NOMO-1 treated with dmso at 0.1 percent for 144 hours (cell line): ENCODE data around the gene TBC1D25.

ENCODE experiments used
- DNase-seq: peaks from one replicate; lab custom pipeline; 2025; ENCODE audit not compliant: unreplicated experiment; lab: John Stamatoyannopoulos, UW

The TBC1D25 gene

DNA sequence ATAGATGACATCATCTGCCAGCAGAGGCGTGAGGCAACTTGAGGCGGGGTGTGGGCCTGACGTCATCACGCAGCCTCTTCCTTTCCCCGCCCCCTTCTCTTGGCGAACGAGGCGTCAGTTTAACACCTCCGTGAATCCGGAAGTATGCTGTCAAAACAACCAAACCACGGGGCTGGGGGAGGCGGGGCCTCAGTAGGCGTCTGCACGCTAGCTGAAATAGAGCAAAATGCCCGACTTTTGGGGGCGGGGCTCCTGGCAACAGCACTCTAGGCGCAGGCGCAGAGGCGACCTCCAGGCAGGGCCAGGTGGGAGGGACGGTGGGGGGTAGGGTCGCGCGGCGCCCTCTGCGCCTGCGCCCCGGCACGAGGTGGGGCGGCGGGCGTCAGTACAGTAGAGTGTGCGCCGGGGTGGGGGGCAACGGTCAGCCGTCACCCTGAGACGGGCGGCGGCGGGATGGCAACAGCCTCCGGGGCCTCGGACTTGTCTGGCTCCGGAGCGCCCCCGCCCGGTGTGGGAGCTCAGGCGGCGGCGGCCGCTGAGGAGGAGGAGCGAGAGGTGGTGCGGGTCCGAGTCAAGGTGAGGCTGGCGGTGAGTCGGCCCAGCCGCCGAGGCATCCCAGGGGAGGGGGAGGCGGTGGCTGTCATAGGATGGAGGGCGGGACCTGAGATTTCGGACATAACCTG is at the start of gene TBC1D25:
TBC1D25 (plus strand) TSS at position 370 of the 683 bp plus-strand sequence; CDS start at position 454, 84 bp downstream.
- DNase-seq = peak; percentile 93

DNA sequence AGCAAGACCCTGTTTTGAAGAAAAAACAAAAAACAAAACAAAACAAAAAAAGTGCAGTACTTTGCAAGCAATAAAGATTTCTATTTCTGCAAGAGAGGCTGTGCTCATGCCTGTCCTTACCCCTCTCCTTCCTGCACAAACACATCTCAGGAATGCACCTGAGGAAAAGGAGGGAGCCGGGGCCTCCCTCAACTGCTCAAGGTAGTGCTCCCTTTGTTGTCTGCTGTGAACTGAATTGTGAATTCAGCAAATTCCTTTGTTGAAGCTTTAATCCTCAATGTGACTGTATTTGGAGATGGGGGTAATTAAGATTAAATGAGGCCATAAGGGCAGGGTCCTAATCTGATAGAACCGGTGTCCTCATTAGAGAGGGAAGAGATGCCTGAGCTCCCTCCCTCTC is 49.6 kb upstream of the TBC1D25 start:
- DNase-seq = no peak

DNA sequence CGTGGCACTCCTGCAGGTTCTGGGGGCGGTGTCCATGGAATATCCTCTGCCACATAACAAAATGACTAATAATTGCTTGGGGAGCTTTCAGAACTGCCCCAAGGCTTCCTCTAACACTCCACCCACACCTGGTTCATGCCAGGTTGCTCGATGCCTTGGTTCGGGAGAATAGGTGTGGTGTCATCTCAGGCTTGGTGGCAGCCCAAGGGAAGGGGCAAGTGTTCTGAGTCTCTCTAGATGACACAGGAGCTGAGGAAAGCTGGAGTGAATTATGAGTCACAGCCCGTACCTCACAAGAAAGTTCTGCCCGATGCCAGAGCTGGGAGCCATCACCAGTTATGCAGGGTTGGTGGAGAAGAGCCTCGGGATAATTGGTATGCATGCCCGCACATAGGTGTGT is 48.9 kb upstream of the TBC1D25 start:
- no peak for DNase-seq

DNA sequence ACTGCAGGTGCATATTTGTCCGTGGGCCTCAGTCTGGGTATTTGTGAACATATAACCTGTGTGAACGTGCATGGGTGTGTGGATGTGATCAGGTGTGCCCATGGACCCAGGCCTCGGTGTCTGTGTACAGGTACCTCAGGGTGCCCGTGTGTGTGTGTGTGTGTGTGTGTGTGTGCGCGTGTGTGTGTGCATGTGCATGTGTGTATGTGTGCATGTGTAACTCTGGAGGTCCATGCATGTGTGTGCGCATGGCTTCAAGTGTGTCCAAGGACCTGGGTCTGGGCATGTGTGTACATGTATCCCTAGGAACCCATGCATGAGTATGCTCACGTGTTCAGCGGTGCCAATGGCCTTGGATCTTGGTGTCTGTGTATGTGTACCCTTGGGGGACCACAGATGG is 47.7 kb upstream of the TBC1D25 start:
- no peak for DNase-seq

DNA sequence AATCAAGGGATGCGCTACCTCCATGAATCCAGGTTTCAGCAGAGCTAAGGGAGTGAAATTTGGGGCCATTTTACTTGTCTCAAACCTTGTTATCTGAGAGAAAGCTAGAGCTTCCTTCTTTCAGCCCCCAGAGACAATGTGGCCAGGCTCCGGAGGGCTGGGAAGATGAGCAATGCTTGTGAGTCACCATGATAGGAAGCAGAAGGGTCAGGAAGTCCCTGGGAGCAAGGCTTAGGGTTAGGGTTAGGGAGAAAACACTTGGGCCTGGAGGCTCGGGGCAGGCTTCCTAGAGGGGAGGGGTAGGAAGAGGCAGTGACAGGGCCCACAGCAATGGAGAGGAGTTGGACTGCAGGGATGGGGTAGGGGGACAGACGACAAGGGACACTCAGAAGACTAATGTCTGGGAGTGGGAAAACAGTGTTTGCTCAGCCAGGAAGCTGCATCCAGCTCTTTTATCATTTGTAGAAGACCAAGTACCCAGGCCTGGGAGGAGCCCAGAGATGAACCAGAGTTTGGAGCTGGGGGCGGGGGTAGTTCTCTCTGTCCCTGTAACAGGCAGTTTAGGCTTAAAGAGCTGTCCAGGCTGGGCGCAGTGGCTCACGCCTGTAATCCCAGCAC is 47.1 kb upstream of the TBC1D25 start:
- no peak for DNase-seq

- no peak for DNase-seq
These were observed 45.6 kb upstream of the TBC1D25 start for GRCh38 chrX:48493890-48494364.

- no peak for DNase-seq
These were observed 42.9 kb upstream of the TBC1D25 start for GRCh38 chrX:48496660-48497059.

DNA sequence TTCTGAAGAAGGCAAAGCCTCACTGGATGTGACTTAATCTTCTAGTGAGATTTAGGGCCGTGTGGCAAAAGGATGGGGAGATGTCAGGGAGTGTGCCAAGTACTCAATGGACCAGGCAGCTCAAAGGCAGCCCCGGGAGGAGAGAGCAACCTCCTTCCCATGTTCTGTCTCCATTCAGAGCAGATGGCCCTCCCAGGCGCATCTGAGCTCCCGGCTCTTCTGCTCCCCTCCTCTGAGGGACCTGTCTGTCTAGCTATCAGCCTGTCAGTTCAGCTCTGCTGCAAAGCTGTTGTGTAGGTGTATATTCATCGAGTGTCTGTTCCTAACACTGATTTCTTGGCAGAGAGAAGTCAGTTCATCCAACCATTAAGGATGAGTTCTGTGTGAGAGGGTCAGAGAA is 41.6 kb upstream of the TBC1D25 start:
- DNase-seq = no peak

DNA sequence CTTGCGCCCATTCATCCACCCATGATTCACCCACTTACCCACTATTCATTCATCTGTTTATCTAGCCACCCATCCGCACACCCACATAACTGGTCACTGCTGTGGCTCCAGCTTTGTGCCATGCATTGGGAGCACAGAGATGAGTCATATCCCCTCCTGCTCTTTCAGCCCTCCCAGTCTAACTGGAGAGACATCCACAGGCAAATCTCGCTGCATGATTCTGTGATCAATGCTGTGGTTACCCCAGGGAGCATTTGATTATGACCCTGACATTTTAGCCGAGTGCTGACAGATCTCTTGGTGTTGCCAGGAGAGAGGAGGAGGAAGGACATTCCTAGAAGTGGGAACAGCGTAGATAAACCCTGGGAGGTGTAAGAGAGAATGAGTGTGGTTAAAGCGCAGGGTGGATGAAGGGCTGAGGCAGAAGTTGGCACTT is 41.1 kb upstream of the TBC1D25 start:
- DNase-seq = no peak

GRCh38 chrX:48504261-48504660 is 35.3 kb upstream of the TBC1D25 start:
- DNase-seq = no peak

- no peak for DNase-seq
These were observed 34.0 kb upstream of the TBC1D25 start for GRCh38 chrX:48505481-48505880.

DNA sequence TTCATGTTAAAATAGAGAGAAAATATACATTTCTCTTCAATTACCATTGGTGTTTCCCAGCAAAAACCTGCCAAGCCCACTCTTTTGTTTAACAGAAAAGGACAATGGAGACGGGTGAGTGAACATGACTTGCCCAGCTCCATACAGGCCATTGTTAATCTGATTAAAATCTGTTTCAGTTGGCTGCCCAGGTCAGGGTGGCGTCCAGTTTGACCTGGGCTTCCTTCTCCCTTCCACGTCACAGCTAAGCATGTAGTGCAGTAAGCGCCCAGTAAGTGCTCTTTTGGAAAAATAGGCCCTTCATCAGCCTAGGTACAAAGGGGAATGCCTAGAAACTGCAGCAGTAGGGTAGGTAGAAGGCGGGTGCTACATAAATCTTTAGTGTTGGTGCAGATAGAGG is 32.3 kb upstream of the TBC1D25 start:
- DNase-seq = no peak

GRCh38 chrX:48508400-48509244 is 30.9 kb upstream of the TBC1D25 start, which contains the start of gene PORCN:
PORCN (plus strand) TSS chrX:48508992; CDS start chrX:48509821, 829 bp downstream.
- DNase-seq = peak; percentile 49

- no peak for DNase-seq
These were observed 30.3 kb upstream of the TBC1D25 start for GRCh38 chrX:48509245-48509590.

DNA sequence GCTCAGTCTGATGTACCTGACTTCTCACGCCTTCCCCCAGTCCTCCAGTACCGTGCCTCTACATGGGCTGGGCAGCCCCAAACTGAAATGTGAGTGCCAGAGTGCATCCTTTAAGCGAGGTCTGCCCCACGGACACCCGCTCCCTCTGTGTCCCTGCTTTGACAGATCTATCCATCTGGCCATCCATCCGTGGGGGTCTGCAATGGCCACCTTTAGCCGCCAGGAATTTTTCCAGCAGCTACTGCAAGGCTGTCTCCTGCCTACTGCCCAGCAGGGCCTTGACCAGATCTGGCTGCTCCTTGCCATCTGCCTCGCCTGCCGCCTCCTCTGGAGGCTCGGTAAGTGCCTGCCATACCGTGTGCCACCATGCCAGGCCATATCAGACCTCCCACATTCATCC is 29.9 kb upstream of the TBC1D25 start:
- no peak for DNase-seq

DNA sequence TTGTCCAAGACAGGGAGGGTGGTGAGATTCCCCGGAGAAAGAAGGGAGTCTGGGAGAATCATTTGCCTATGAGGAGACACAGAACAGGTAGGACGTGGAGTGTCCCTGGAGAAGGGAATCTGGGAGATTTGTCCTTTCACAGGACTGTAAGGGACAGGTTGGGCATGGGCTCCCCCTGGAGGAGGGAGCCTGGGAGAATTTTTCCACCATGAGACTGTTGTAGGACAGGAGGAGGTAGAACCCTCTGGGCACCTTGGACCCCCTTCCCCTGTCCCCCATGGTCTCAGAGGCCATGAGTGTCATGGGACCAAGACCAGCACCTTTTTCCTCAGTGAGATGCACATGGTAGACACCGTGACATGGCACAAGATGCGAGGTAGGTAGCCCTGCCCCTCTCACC is 28.0 kb upstream of the TBC1D25 start:
- no peak for DNase-seq

DNA sequence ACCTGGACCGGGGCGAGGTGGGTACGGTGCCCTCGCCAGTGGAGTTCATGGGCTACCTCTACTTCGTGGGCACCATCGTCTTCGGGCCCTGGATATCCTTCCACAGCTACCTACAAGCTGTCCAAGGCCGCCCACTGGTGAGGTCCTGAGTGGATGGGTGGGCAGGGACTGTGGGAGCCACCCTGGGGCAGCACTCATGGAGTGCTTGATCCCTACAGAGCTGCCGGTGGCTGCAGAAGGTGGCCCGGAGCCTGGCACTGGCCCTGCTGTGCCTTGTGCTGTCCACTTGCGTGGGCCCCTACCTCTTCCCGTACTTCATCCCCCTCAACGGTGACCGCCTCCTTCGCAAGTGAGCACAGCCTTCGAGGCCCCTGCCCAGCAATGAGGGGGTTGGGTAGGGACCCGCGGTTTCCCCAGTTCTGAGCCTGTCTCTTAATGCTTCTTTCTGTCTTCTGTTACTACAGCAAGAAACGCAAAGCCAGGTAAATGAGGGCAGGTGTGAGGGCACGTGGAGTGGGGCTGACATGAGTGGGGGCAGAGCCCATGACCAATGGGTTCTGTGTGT is 27.1 kb upstream of the TBC1D25 start:
- DNase-seq = no peak

- DNase-seq = no peak
These were observed 25.8 kb upstream of the TBC1D25 start for GRCh38 chrX:48513670-48514069.

GRCh38 chrX:48514126-48514806 is 25.2 kb upstream of the TBC1D25 start:
- DNase-seq = no peak

GRCh38 chrX:48514868-48515460 is 24.6 kb upstream of the TBC1D25 start:
- DNase-seq = no peak
